ENCODE results near the gene GIMAP1. TPM values are rescaled to one million over a fixed set of nuclear protein-coding genes. Genes with fewer than 3 reads are reported as not detected.
"Not testable (repeated sequence)": the region's sequence is repeated elsewhere in the genome, so short reads cannot be mapped to it uniquely, and the experiment has no call there.

Gene GIMAP1
- 2.2 TPM for polyA plus RNA-seq
- long read RNA-seq, donor 1, full-length matches to known transcripts, result 4 of 4 reads
- long read RNA-seq, donor 1, partial matches to known transcripts, result 0 of 4 reads
- long read RNA-seq, donor 1, other reads (novel, unspliced or antisense), result 0 of 4 reads
- long read RNA-seq, donor 2, full-length matches to known transcripts, result 2 of 2 reads
- long read RNA-seq, donor 2, partial matches to known transcripts, result 0 of 2 reads
- long read RNA-seq, donor 2, other reads (novel, unspliced or antisense), result 0 of 2 reads
- long read RNA-seq, donor 3, full-length matches to known transcripts, result 4 of 4 reads
- long read RNA-seq, donor 3, partial matches to known transcripts, result 0 of 4 reads
- long read RNA-seq, donor 3, other reads (novel, unspliced or antisense), result 0 of 4 reads
- long read RNA-seq, donor 4, full-length matches to known transcripts, result 1 of 1 reads
- long read RNA-seq, donor 4, partial matches to known transcripts, result 0 of 1 reads
- long read RNA-seq, donor 4, other reads (novel, unspliced or antisense), result 0 of 1 reads
- long read RNA-seq, donor 5, full-length matches to known transcripts, result 4 of 4 reads
- long read RNA-seq, donor 5, partial matches to known transcripts, result 0 of 4 reads
- long read RNA-seq, donor 5, other reads (novel, unspliced or antisense), result 0 of 4 reads
- long read RNA-seq, donor 6, full-length matches to known transcripts, result 2 of 2 reads
- long read RNA-seq, donor 6, partial matches to known transcripts, result 0 of 2 reads
- long read RNA-seq, donor 6, other reads (novel, unspliced or antisense), result 0 of 2 reads
- long read RNA-seq, donor 7, full-length matches to known transcripts, result 2 of 2 reads
- long read RNA-seq, donor 7, partial matches to known transcripts, result 0 of 2 reads
- long read RNA-seq, donor 7, other reads (novel, unspliced or antisense), result 0 of 2 reads
- long read RNA-seq, donor 8, full-length matches to known transcripts, result 3 of 3 reads
- long read RNA-seq, donor 8, partial matches to known transcripts, result 0 of 3 reads
- long read RNA-seq, donor 8, other reads (novel, unspliced or antisense), result 0 of 3 reads
- long read RNA-seq, donor 9, result 0 reads
- long read RNA-seq, donor 10, full-length matches to known transcripts, result 2 of 2 reads
- long read RNA-seq, donor 10, partial matches to known transcripts, result 0 of 2 reads
- long read RNA-seq, donor 10, other reads (novel, unspliced or antisense), result 0 of 2 reads
- long read RNA-seq, donor 11, full-length matches to known transcripts, result 3 of 3 reads
- long read RNA-seq, donor 11, partial matches to known transcripts, result 0 of 3 reads
- long read RNA-seq, donor 11, other reads (novel, unspliced or antisense), result 0 of 3 reads

- Histone ChIP-seq H3K4me3 (ENCODE audit: low read length) (peak within 1 kb of the TSS; percentile 21), H3K27ac (ENCODE audit: low read length) (no peak within 1 kb of the TSS), H3K4me1 (ENCODE audit: control insufficient read depth, insufficient read depth, low read length) (no peaks in the 10 kb centered on the region), H3K9me3 (ENCODE audit: control insufficient read depth, low read depth, low read length) (peaks cover 6% of the 10 kb centered on the region), H3K36me3 (ENCODE audit: control insufficient read depth, insufficient read depth, low read length) (no peaks in the 10 kb centered on the region), H3K27me3 (ENCODE audit: control insufficient read depth, insufficient read depth, low read length) (no peaks in the 10 kb centered on the region)
- peak in 1 of 2 donors; percentile 10 for DNase-seq
- no CpG with 5 or more reads among the region's 5 CpGs for WGBS (ENCODE audit: insufficient coverage, low lambda C conversion rate)
Observed at GRCh38 chr7:150716368-150716767, at the start of gene GIMAP1. TSS of gene GIMAP1 (plus strand) at chr7:150716613. CDS start at chr7:150719048, 2,435 bp downstream.

DNA sequence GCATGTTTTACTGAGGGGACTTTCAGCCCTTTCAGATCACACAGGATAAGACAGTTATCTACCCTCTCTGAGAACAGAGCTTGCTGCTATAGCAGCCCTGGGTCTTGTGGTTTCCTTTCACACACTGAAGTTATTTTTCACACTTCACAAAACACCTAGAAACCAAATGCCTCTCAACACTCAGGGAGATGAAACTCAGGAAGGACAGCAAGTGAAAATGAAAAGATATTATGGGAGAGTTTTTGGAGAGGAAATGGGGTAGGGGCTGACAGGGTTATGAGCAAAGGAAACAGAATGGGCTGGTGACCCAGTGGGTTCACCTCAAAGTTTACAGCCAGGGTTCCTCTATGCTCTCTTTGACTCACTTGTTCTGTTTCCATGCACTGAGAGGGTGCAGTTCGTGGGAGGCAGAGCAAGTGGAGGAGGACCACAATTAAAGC lies 47.9 kb upstream of the GIMAP1 start:
- H3K4me1 ChIP-seq (ENCODE audit: control insufficient read depth, insufficient read depth, low read length), result no peaks in the 10 kb centered on the region
- no CpG with 5 or more reads among the region's 1 CpG for WGBS (ENCODE audit: insufficient coverage, low lambda C conversion rate)
- no peak overlapping the region for H3K4me3 ChIP-seq (ENCODE audit: low read length)
- no peaks in the 10 kb centered on the region for H3K9me3 ChIP-seq (ENCODE audit: control insufficient read depth, low read depth, low read length)
- no peaks in the 10 kb centered on the region for H3K27me3 ChIP-seq (ENCODE audit: control insufficient read depth, insufficient read depth, low read length)
- H3K27ac ChIP-seq (ENCODE audit: low read length), result no peak overlapping the region
- no peaks in the 10 kb centered on the region for H3K36me3 ChIP-seq (ENCODE audit: control insufficient read depth, insufficient read depth, low read length)
- no peak for DNase-seq

GRCh38 chr7:150668977-150669376 lies 47.4 kb upstream of the GIMAP1 start:
- DNase-seq, result no peak
- Histone ChIP-seq H3K36me3 (ENCODE audit: control insufficient read depth, insufficient read depth, low read length) (no peaks in the 10 kb centered on the region), H3K9me3 (ENCODE audit: control insufficient read depth, low read depth, low read length) (no peaks in the 10 kb centered on the region), H3K27ac (ENCODE audit: low read length) (no peak overlapping the region), H3K4me1 (ENCODE audit: control insufficient read depth, insufficient read depth, low read length) (no peaks in the 10 kb centered on the region), H3K4me3 (ENCODE audit: low read length) (no peak overlapping the region), H3K27me3 (ENCODE audit: control insufficient read depth, insufficient read depth, low read length) (no peaks in the 10 kb centered on the region)

DNA sequence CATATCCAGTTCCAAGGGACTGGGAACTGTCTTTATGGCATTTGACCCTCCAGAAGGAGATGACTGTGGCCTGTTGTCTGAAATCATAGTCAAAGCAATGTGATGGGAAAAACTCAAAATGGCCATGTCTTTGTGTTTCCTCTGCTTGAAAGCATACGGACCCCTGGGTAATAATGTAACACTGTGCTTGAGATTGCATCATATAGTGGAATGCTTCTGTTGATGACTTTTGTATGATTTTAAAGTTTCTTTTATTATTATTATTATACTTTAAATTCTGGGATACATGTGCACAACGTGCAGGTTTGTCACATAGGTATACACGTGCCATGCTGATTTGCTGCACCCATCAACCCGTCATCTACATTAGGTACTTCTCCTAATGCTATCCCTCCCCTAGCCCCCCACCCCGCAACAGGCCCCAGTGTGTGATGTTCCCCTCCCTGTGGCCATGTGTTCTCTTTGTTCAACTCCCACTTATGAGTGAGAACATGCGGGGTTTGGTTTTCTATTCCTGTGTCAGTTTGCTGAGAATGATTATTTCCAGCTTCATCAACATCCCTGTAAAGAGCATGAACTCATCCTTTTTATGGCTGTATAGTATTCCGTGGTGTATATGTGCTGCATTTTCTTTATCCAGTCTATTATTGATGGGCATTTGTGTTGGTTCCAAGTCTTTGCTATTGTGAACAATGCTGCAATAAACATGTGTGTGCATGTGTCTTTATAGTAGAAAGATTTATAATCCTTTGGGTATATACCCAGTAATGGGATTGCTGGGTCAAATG lies 44.4 kb upstream of the GIMAP1 start:
- 75% methylated on average over 1 of the region's 7 CpGs for WGBS (ENCODE audit: insufficient coverage, low lambda C conversion rate)
- not testable (repeated sequence) for H3K9me3 ChIP-seq (ENCODE audit: control insufficient read depth, low read depth, low read length); H3K27ac ChIP-seq (ENCODE audit: low read length); H3K4me3 ChIP-seq (ENCODE audit: low read length); H3K27me3 ChIP-seq (ENCODE audit: control insufficient read depth, insufficient read depth, low read length); H3K36me3 ChIP-seq (ENCODE audit: control insufficient read depth, insufficient read depth, low read length); H3K4me1 ChIP-seq (ENCODE audit: control insufficient read depth, insufficient read depth, low read length); DNase-seq

- WGBS (ENCODE audit: insufficient coverage, low lambda C conversion rate), result 80% methylated on average over 1 of the region's 2 CpGs
- Histone ChIP-seq H3K27ac (ENCODE audit: low read length) (no peak overlapping the region), H3K4me1 (ENCODE audit: control insufficient read depth, insufficient read depth, low read length) (no peaks in the 10 kb centered on the region)
Observed at GRCh38 chr7:150675714-150676113, 40.7 kb upstream of the GIMAP1 start.

DNA sequence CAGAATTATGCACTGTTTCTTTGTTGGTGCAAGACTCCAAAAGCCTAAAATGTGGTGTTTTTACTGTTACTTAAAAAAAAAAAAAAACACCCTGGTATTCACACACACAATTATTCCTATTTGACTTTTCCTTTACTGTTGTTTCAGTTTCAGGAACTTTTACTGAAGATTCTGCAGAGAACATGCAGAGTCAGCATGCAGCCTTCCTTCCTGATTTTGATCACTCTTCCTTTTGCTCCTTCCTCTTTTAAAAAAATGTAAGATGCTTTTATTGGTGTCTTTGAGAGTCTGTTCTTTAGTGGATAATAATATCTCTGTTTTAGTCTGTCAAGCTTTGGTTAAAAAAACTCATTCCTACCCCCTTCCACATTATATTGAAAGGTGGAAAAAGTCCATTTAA lies 40.1 kb upstream of the GIMAP1 start:
- H3K4me1 ChIP-seq (ENCODE audit: control insufficient read depth, insufficient read depth, low read length); H3K27ac ChIP-seq (ENCODE audit: low read length); DNase-seq; H3K36me3 ChIP-seq (ENCODE audit: control insufficient read depth, insufficient read depth, low read length); H3K27me3 ChIP-seq (ENCODE audit: control insufficient read depth, insufficient read depth, low read length); H3K4me3 ChIP-seq (ENCODE audit: low read length); H3K9me3 ChIP-seq (ENCODE audit: control insufficient read depth, low read depth, low read length): not testable (repeated sequence)

More at GRCh38 chr7:150675714-150676113, 40.7 kb upstream of the GIMAP1 start:
- Histone ChIP-seq H3K27me3 (ENCODE audit: control insufficient read depth, insufficient read depth, low read length) (no peaks in the 10 kb centered on the region), H3K4me3 (ENCODE audit: low read length) (no peak overlapping the region), H3K36me3 (ENCODE audit: control insufficient read depth, insufficient read depth, low read length) (no peaks in the 10 kb centered on the region), H3K9me3 (ENCODE audit: control insufficient read depth, low read depth, low read length) (no peaks in the 10 kb centered on the region)
- no peak for DNase-seq

GRCh38 chr7:150676854-150677253 lies 39.6 kb upstream of the GIMAP1 start:
- 100% methylated on average over 1 of the region's 3 CpGs for WGBS (ENCODE audit: insufficient coverage, low lambda C conversion rate)
- not testable (repeated sequence) for DNase-seq; H3K27ac ChIP-seq (ENCODE audit: low read length)

DNA sequence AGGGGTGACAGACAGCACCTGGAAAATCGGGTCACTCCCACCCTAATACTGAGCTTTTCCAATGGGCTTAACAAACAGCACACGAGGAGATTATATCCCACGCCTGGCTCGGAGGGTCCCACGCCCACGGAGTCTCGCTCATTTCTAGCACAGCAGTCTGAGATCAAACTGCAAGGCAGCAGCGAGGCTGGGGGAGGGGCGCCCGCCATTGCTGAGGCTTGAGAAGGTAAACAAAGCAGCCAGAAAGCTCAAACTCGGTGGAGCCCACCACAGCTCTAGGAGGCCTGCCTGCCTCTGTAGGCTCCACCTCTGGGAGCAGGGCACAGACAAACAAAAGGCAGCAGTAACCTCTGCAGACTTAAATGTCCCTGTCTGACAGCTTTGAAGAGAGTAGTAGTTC lies 37.8 kb upstream of the GIMAP1 start:
- not testable (repeated sequence) for H3K9me3 ChIP-seq (ENCODE audit: control insufficient read depth, low read depth, low read length); H3K36me3 ChIP-seq (ENCODE audit: control insufficient read depth, insufficient read depth, low read length); H3K4me3 ChIP-seq (ENCODE audit: low read length); DNase-seq; H3K27me3 ChIP-seq (ENCODE audit: control insufficient read depth, insufficient read depth, low read length); H3K4me1 ChIP-seq (ENCODE audit: control insufficient read depth, insufficient read depth, low read length); H3K27ac ChIP-seq (ENCODE audit: low read length)
- no CpG with 5 or more reads among the region's 11 CpGs for WGBS (ENCODE audit: insufficient coverage, low lambda C conversion rate)

More at GRCh38 chr7:150676854-150677253, 39.6 kb upstream of the GIMAP1 start:
- not testable (repeated sequence) for H3K27me3 ChIP-seq (ENCODE audit: control insufficient read depth, insufficient read depth, low read length); H3K4me1 ChIP-seq (ENCODE audit: control insufficient read depth, insufficient read depth, low read length); H3K9me3 ChIP-seq (ENCODE audit: control insufficient read depth, low read depth, low read length); H3K36me3 ChIP-seq (ENCODE audit: control insufficient read depth, insufficient read depth, low read length); H3K4me3 ChIP-seq (ENCODE audit: low read length)

- DNase-seq; H3K27me3 ChIP-seq (ENCODE audit: control insufficient read depth, insufficient read depth, low read length); H3K4me3 ChIP-seq (ENCODE audit: low read length); H3K27ac ChIP-seq (ENCODE audit: low read length); H3K36me3 ChIP-seq (ENCODE audit: control insufficient read depth, insufficient read depth, low read length); H3K4me1 ChIP-seq (ENCODE audit: control insufficient read depth, insufficient read depth, low read length); H3K9me3 ChIP-seq (ENCODE audit: control insufficient read depth, low read depth, low read length): not testable (repeated sequence)
- no CpG with 5 or more reads among the region's 2 CpGs for WGBS (ENCODE audit: insufficient coverage, low lambda C conversion rate)
Observed at GRCh38 chr7:150680364-150680763, 36.0 kb upstream of the GIMAP1 start.

All from large intestine (tissue), 12 donors.